H9 (cell line): Measurements from ENCODE around the gene PDE1C. TPM values are rescaled to one million over a fixed set of nuclear protein-coding genes. Genes with fewer than 3 reads are reported as not detected.

Experiments used
- DNase-seq: peaks from one replicate; pipeline ENCODE4 v3.0.0-alpha.2; 2017
- H2AFZ ChIP-seq: one replicate; pipeline ENCODE4 v1.6.1; 2013; ENCODE audit warnings: mild to moderate bottlenecking, low read length, control low read depth, moderate library complexity
- H2AK5ac ChIP-seq: 2 replicates; pipeline ENCODE4 v1.6.1; 2013; ENCODE audit warnings: low read length, control low read depth, mixed read lengths; ENCODE audit not compliant: insufficient read length
- H2BK120ac ChIP-seq: one replicate; pipeline ENCODE4 v1.6.1; 2013; ENCODE audit warnings: low read depth, mild to moderate bottlenecking, low read length, control low read depth, inconsistent platforms; ENCODE audit not compliant: poor library complexity, severe bottlenecking
- H2BK12ac ChIP-seq: 2 replicates; pipeline ENCODE4 v1.6.1; 2013; ENCODE audit warnings: low read length, control low read depth, mixed read lengths, low read depth; ENCODE audit not compliant: insufficient read length
- H2BK15ac ChIP-seq: 2 replicates; pipeline ENCODE4 v1.6.1; 2013; ENCODE audit warnings: low read depth, low read length, control low read depth
- H2BK20ac ChIP-seq: one replicate; pipeline ENCODE4 v1.6.1; 2013; ENCODE audit warnings: low read depth, mild to moderate bottlenecking, low read length, control low read depth, inconsistent platforms; ENCODE audit not compliant: poor library complexity, severe bottlenecking
- H2BK5ac ChIP-seq: 2 replicates; pipeline ENCODE4 v1.6.1; 2013; ENCODE audit warnings: low read length, control low read depth, mixed read lengths; ENCODE audit not compliant: insufficient read length
- H3K14ac ChIP-seq: 2 replicates; pipeline ENCODE4 v1.6.1; 2013; ENCODE audit warnings: low read length, control low read depth; ENCODE audit not compliant: insufficient read depth
- H3K18ac ChIP-seq: 2 replicates; pipeline ENCODE4 v1.6.1; 2013; ENCODE audit warnings: low read depth, mild to moderate bottlenecking, mixed read lengths, low read length, control low read depth; ENCODE audit not compliant: insufficient read length
- H3K23ac ChIP-seq: 2 replicates; pipeline ENCODE4 v1.6.1; 2013; ENCODE audit warnings: low read length, control low read depth, mixed read lengths, low read depth; ENCODE audit not compliant: insufficient read length
- H3K23me2 ChIP-seq: 2 replicates; pipeline ENCODE4 v1.6.1; 2013; ENCODE audit warnings: low read depth, mild to moderate bottlenecking, mixed read lengths, low read length, control low read depth; ENCODE audit not compliant: insufficient read length, poor library complexity, severe bottlenecking
- H3K27ac ChIP-seq: 2 replicates; pipeline ENCODE4 v1.5.1; 2013; ENCODE audit warnings: low read length, control low read depth, mixed read lengths, low read depth; ENCODE audit not compliant: insufficient read length
- H3K27me3 ChIP-seq: 2 replicates; pipeline ENCODE4 v1.6.1; 2013; ENCODE audit warnings: low read length, control low read depth, inconsistent platforms; ENCODE audit not compliant: insufficient read depth
- H3K4ac ChIP-seq: 2 replicates; pipeline ENCODE4 v1.6.1; 2013; ENCODE audit warnings: low read depth, mild to moderate bottlenecking, control low read depth, inconsistent platforms, low read length, moderate library complexity
- H3K4me1 ChIP-seq: 2 replicates; pipeline ENCODE4 v1.6.1; 2013; ENCODE audit warnings: low read length, control low read depth, inconsistent platforms; ENCODE audit not compliant: insufficient read depth
- H3K4me2 ChIP-seq: 2 replicates; pipeline ENCODE4 v1.6.1; 2013; ENCODE audit warnings: low read length, control low read depth, mixed read lengths; ENCODE audit not compliant: insufficient read length, insufficient read depth
- H3K56ac ChIP-seq: 2 replicates; pipeline ENCODE4 v1.6.1; 2013; ENCODE audit warnings: low read depth, mild to moderate bottlenecking, mixed read lengths, low read length, control low read depth; ENCODE audit not compliant: insufficient read length
- H3K79me1 ChIP-seq: 2 replicates; pipeline ENCODE4 v1.6.1; 2013; ENCODE audit warnings: low read depth, mild to moderate bottlenecking, moderate library complexity, low read length, control low read depth, inconsistent platforms; ENCODE audit not compliant: insufficient read depth, poor library complexity, severe bottlenecking
- H3K79me2 ChIP-seq: 2 replicates; pipeline ENCODE4 v1.6.1; 2013; ENCODE audit warnings: low read length, control low read depth, inconsistent platforms; ENCODE audit not compliant: insufficient read depth
- H3K9ac ChIP-seq: 2 replicates; pipeline ENCODE4 v1.6.1; 2013; ENCODE audit warnings: low read length, control low read depth, mixed read lengths; ENCODE audit not compliant: insufficient read length; ENCODE audit errors: extremely low read depth
- H3K9me3 ChIP-seq: one replicate; pipeline ENCODE4 v1.6.1; 2013; ENCODE audit warnings: low read depth, low read length, inconsistent platforms; ENCODE audit not compliant: control insufficient read depth
- H3T11ph ChIP-seq: one replicate; pipeline ENCODE4 v1.6.1; 2013; ENCODE audit warnings: mild to moderate bottlenecking, low read length, control low read depth, inconsistent platforms
- H4K20me1 ChIP-seq: one replicate; pipeline ENCODE4 v1.6.1; 2013; ENCODE audit not compliant: control insufficient read depth, insufficient read length, insufficient read depth
- H4K5ac ChIP-seq: 2 replicates; pipeline ENCODE4 v1.6.1; 2013; ENCODE audit warnings: low read depth, mild to moderate bottlenecking, mixed read lengths, low read length, control low read depth; ENCODE audit not compliant: insufficient read length
- H4K8ac ChIP-seq: replicated peaks from 2 replicates; pipeline ENCODE4 v1.6.1; 2013; ENCODE audit warnings: low read length, control low read depth, mixed read lengths, low read depth; ENCODE audit not compliant: insufficient read length
- H4K91ac ChIP-seq: 2 replicates; pipeline ENCODE4 v1.6.1; 2013; ENCODE audit warnings: low read depth, mild to moderate bottlenecking, moderate library complexity, mixed read lengths, low read length, control low read depth; ENCODE audit not compliant: insufficient read length
- H3K27ac Mint-ChIP-seq, 3 experiments: 2 replicates in 2 of 3; 3 replicates in 1 of 3; pipeline ENCODE4 v1.8.0; 2020 to 2021; ENCODE audit warnings: mixed read lengths in 3 of 3, mild to moderate bottlenecking in 1 of 3, moderate library complexity in 1 of 3
- H3K27me3 Mint-ChIP-seq: 2 replicates; pipeline ENCODE4 v1.8.0; 2021; ENCODE audit warnings: low read depth, mild to moderate bottlenecking, moderate library complexity, mixed read lengths
- H3K36me3 Mint-ChIP-seq, 3 experiments: 2 replicates in 2 of 3; 3 replicates in 1 of 3; pipeline ENCODE4 v1.8.0; 2020 to 2021; ENCODE audit warnings: low read depth in 3 of 3, mixed read lengths in 3 of 3; ENCODE audit not compliant: insufficient read depth in 1 of 3
- H3K4me1 Mint-ChIP-seq, 2 experiments: 2 replicates each; pipeline ENCODE4 v1.8.0; 2020; ENCODE audit warnings: mixed read lengths in 2 of 2
- H3K4me3 Mint-ChIP-seq, 2 experiments: 2 replicates in 1 of 2; 3 replicates in 1 of 2; pipeline ENCODE4 v1.8.0; 2020 to 2021; ENCODE audit warnings: mild to moderate bottlenecking in 2 of 2, mixed read lengths in 2 of 2, moderate library complexity in 1 of 2
- H3K9me3 Mint-ChIP-seq, 2 experiments: 2 replicates in 1 of 2; 3 replicates in 1 of 2; pipeline ENCODE4 v1.8.0; 2020; ENCODE audit warnings: mild to moderate bottlenecking in 2 of 2, mixed read lengths in 2 of 2, moderate library complexity in 1 of 2
- WGBS: extraction: QIAGEN DNeasy Blood & Tissue Kit; methylation state at CpG from one replicate; pipeline ENCODE4 v1.1.7; 2013; ENCODE audit warnings: missing lambda C conversion rate, low lambda C conversion rate, mixed read lengths; ENCODE audit not compliant: insufficient read length; ENCODE audit errors: extremely low coverage; 5-methylcytosine and 5-hydroxymethylcytosine counted together
- total RNA-seq: library from RNA; stranded (reverse); gene quantifications from 2 replicates; pipeline ENCODE4 v1.2.1, GENCODE V29; 2021
- TF ChIP-seq, protein P1 (sequence below): fragments of 200-600 bp; sonication (generic); conservative IDR thresholded peaks from 3 replicates; pipeline ENCODE4 v1.8.0; 2021; ENCODE audit warnings: antibody characterized with exemption, mild to moderate bottlenecking

The PDE1C gene
- total RNA-seq, 1 experiment from 2014 or later: 0.17 TPM

- Histone ChIP-seq H2BK5ac (no peak overlapping the region), H3K4me1 (no peaks in the 10 kb centered on the region), H3K23me2 (no peaks in the 10 kb centered on the region), H3K9ac (no peak overlapping the region), H3K79me1 (no peaks in the 10 kb centered on the region), H3K14ac (no peak overlapping the region), H3K27ac (no peak overlapping the region), H3K56ac (no peak overlapping the region), H3K4ac (no peak overlapping the region), H2AK5ac (no peak overlapping the region), H4K20me1 (no peaks in the 10 kb centered on the region), H3K79me2 (no peaks in the 10 kb centered on the region), H3K4me2 (no peak overlapping the region), H4K8ac (no peak overlapping the region), H3K18ac (no peak overlapping the region), H3K9me3 (no peaks in the 10 kb centered on the region), H4K91ac (no peak overlapping the region), H4K5ac (no peak overlapping the region), H2BK120ac (no peak overlapping the region), H3T11ph (no peak overlapping the region), H3K23ac (no peak overlapping the region), H3K27me3 (no peaks in the 10 kb centered on the region), H2AFZ (no peak overlapping the region), H2BK15ac (no peak overlapping the region), H2BK12ac (no peak overlapping the region), H2BK20ac (no peak overlapping the region)
- Mint-ChIP-seq H3K9me3 (no peaks in the 10 kb centered on the region), H3K4me3 (no peak overlapping the region), H3K4me1 (peaks cover 3% of the 10 kb centered on the region in 2 experiments; a peak in 2 of 4 replicates), H3K27me3 (peaks cover 3% of the 10 kb centered on the region), H3K27ac (no peak overlapping the region), H3K36me3 (no peaks in the 10 kb centered on the region)
- TF ChIP-seq, protein P1, sequence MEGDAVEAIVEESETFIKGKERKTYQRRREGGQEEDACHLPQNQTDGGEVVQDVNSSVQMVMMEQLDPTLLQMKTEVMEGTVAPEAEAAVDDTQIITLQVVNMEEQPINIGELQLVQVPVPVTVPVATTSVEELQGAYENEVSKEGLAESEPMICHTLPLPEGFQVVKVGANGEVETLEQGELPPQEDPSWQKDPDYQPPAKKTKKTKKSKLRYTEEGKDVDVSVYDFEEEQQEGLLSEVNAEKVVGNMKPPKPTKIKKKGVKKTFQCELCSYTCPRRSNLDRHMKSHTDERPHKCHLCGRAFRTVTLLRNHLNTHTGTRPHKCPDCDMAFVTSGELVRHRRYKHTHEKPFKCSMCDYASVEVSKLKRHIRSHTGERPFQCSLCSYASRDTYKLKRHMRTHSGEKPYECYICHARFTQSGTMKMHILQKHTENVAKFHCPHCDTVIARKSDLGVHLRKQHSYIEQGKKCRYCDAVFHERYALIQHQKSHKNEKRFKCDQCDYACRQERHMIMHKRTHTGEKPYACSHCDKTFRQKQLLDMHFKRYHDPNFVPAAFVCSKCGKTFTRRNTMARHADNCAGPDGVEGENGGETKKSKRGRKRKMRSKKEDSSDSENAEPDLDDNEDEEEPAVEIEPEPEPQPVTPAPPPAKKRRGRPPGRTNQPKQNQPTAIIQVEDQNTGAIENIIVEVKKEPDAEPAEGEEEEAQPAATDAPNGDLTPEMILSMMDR: no peak
- no CpG with 5 or more reads among the region's 2 CpGs for WGBS
- no peak for DNase-seq
Measured at GRCh38 chr7:31954500-31954899, 115.7 kb downstream of the PDE1C start.
